CD4-positive, alpha-beta T cell treated with Interleukin-15 for 1 hour (primary cell): Measurements from ENCODE around the gene CEND1.

Experiments used
- DNase-seq: peaks from one replicate; pipeline ENCODE4 v3.0.0-alpha.2; 2020

The CEND1 gene

DNA sequence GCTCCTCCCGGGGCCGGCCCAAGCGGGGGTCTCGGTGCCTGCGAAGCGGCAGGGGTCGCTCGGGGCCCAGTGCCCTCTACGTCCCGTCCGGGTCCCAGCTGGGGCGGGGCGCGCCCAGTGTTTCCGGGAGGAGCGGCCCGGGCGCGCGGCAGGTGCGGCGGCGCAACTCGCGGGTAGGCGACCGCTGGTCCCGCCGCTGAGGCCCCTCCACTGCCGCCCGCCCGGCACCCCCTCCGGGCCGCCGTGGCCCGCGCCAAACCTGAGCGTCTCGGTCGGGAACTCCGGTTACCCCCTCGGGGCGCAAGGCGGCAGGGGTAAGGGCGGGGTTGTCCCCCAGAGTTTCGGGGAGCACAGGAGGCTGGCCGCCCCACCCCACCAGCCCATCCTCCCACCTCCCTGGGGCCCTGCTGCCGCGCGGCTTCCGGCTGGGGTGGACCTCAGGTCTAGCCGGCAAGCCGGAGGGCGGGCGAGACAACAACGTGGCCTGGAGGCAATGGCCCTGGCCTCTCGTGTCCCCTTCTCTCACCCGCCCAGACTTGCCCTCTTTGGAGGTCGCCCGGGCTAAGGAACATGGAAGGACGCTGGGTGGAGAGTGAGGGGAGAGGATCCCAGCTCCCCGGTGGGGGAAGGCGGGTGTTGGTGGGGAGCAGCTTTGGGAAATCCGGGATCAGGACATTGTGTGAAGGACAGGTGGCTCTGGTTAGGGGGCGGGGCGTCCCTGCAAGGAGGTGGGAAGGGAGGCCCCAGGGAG, 37.4 kb upstream of the CEND1 start:
- DNase-seq = no peak

DNA sequence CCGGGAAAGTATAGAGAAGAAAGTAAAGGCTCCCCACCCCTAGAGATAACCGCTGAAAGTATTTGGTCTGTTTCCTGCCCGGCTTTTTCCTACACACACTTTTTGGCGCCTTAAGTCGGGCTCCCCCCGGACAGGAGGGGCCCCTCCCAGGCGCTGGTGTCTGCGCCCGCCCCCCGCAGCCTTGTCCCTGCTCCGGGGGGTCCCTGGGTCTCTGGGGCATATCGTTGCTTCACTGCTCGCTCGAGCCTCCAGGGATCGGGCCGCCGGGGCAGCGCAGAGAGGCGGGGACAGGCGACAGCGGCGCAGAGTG, 36.9 kb upstream of the CEND1 start:
- DNase-seq = no peak

- DNase-seq = no peak
These were observed 36.3 kb upstream of the CEND1 start for GRCh38 chr11:826227-826621.

DNA sequence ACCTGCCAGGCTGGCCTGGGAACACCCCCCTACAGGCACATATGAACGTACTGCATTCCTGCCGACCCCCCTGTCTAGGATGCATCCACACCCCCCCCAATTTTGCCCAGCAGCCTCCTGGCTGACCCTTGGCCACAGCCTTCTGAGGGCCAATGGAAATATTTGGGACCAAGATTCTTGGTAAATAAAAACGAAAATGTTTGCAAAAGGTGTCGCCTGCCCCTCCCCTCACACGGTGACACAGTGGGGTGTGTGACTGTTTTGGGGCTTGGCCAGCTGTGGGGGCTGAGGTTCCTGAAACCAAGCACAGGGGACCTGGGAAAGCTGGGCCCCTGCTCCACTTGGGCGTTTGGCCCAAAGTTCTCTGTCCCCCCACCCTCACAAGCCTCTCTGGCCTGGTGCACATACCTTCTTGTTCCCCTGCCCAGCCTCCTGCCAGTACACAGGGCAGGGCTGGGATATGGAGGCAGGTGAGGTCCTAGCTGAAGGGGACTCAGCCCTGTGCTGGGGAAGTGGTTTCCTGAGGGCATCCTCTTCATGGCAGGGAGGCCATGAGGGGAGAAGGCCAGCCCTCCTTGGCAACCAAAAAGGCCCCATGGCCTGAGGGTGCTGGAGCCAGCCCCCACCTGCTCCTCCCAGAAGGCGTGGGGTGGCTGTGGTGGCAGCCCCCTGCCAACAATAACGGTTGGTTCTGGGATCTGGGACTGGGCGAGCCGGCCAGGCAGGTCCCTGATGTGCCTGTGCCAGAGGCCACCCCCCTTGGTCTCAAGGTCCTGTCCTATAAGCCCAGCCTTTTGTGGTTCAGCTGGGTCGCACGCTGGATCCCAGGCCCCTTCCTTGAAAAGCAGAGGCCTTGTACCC, 35.7 kb upstream of the CEND1 start:
- DNase-seq = no peak

DNA sequence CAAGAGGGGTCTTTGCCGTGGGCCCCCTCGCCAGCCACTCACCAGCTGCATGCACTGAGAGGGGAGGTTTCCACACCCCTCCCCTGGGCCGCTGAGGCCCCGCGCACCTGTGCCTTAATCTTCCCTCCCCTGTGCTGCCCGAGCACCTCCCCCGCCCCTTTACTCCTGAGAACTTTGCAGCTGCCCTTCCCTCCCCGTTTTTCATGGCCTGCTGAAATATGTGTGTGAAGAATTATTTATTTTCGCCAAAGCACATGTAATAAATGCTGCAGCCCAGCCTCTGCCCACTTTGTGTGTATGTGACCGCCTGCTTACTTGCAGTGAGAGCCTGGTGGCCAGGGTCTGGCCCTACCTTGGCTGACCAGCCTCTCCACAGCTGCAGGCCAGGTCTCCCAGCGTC, 35.1 kb upstream of the CEND1 start:
- no peak for DNase-seq

DNA sequence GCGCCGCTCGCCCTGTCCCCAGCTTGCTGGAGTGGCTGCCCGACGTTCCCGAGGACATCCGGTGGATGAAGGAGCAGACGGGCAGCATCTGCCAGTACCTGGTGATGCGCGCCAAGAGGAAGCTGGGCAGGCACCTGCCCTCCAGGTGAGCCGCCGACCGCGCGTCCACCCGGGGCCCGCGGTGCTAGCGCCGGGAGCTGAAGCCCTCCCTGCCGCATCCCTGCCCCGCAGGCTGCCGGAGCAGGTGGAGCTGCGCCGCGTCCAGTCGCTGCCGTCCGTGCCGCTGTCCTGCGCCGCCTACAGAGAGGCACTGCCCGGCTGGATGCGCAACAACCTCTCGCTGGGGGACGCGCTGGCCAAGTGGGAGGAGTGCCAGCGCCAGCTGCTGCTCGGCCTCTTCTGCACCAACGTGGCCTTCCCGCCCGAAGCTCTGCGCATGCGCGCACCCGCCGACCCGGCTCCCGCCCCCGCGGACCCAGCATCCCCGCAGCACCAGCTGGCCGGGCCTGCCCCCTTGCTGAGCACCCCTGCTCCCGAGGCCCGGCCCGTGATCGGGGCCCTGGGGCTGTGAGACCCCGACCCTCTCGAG, 34.5 kb upstream of the CEND1 start:
- no peak for DNase-seq

GRCh38 chr11:823441-824291, 33.8 kb upstream of the CEND1 start:
- DNase-seq = no peak

GRCh38 chr11:821512-822371, 31.9 kb upstream of the CEND1 start:
- no peak for DNase-seq

DNA sequence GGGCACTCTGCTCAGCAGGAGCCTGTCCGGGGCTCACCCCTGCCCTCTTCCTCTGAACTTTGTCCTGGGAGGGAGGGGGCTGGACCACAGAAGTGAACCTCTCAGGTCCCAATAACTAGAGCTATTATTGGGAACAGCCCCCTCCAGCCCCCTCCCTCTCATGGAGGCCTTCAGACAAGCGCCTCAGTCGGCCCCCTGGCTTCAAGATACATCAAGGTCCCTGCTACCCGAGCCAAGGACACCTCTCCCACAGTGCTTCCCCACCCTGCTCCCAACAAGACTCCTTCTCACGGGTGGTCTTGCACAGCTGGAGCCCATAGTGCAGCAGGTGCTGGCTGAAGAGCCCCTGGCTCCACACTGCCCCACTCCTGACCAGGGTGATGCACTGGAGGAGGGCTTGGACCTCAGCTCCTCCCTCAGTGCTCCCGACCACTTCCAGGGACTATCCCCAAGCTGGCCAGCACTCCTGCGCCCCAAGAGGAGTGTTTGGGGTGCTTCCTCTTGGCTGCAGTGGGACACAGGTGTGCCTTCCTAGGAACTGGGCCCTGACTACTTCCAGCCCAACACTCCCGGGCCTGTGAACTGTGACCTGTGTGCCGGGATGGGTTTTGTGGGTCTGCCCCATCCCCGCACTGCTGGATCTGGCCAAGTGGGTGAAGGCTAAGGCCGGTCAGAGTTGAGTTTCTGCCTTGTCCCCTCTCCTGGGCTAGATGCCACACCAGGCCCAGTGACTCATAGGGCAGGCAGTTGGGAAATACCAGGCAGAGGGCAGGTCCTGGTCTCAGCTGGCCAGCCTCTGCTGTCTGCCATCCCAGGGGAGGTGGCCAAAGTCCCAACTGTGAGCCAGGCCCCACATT, 31.0 kb upstream of the CEND1 start:
- DNase-seq = peak; percentile 65

- DNase-seq = peak; percentile 96
These were observed 30.2 kb upstream of the CEND1 start for GRCh38 chr11:819943-820649.

GRCh38 chr11:819129-819931, 29.4 kb upstream of the CEND1 start:
- DNase-seq = peak; percentile 92

GRCh38 chr11:818396-819128, 28.7 kb upstream of the CEND1 start, which contains the start of gene PNPLA2:
TSS of gene PNPLA2 (plus strand) at chr11:818914. CDS start at chr11:819719, 805 bp downstream.
- DNase-seq = no peak

GRCh38 chr11:816433-816779, 26.5 kb upstream of the CEND1 start:
- no peak for DNase-seq

DNA sequence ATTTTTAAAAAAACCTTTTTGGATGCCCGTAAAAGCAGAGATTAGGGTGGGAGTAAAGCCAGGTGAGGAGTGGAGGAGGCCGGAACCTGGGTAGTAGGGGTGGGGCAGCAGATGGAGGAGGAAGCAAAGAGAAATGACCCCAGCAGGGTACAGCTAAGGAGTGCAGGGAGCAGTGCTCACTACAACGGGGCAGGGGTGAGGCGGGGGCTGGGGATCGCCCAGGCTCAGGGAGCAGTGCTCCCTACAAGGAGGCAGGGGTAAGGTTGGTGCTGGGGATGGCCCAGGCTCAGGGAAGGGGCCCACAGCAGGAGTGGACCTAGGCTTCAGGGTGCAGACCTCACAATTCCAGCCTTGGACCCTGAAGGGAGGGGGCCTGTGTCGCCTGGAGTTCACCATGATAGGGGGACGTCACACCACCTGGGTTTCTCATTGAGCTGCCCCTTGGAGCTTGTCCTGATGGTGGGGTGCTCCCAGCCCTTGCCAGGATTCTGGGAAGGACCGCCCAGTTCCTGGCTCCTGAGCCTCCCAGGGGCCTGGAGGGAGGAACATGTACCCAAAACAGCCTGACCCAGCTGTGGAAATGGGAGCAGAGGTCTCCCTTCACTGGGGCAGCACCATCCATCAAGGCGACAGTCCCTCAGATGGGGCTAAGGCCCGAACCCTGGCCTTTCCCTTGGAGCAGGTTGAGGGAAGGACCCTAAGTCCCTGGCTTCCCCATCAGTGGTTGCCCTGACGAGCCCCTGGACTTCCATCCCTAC, 26.0 kb upstream of the CEND1 start:
- DNase-seq = no peak

- no peak for DNase-seq
These were observed 23.7 kb upstream of the CEND1 start for GRCh38 chr11:813456-814096.

DNA sequence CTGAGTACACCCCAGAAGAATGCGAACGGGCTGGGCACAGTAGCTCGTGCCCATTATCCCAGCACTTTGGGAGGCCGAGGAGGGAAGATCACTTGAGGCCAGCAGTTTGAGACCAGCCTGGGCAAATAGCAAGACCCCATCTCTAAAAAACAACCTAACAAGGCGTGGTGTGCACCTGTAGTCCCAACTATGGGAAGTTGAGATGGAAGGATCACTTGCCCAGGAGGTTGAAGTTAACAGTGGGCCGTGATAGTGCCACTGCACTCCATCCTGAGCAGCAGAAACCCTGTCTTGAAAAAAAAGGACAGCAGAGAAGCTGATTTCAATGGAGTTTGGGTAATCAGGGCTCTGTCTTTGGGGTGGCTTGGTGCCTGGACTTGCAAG, 23.2 kb upstream of the CEND1 start:
- DNase-seq = no peak

- no peak for DNase-seq
These were observed 22.5 kb upstream of the CEND1 start for GRCh38 chr11:812390-812789.
